H1 (cell line): ENCODE results near the gene RBM42. TPM values are rescaled to one million over a fixed set of nuclear protein-coding genes. Genes with fewer than 3 reads are reported as not detected.
A peak's percentile ranks its signal among the peaks of the same experiment; 100 is the strongest.

Source experiments
- CTCF ChIA-PET: fragments of 300-600 bp; sonication (Branson Sonifier 250); formaldehyde crosslinking; loops from one replicate; lab custom pipeline; 2021; ENCODE audit not compliant: partially characterized antibody; lab: Charles Lee
- POLR2A ChIA-PET: fragments of 300-600 bp; sonication (Branson Sonifier 250); formaldehyde crosslinking; loops from one replicate; lab custom pipeline; 2021; ENCODE audit warnings: inconsistent platforms; ENCODE audit not compliant: partially characterized antibody; lab: Charles Lee
- DNase-seq, 2 experiments: peaks; one replicate each; pipeline versions ENCODE4 v3.0.0 to v3.0.0-alpha.2; 2010 to 2022; ENCODE audit warnings: low spot score in 2 of 2, low read depth in 1 of 2, mixed read lengths in 1 of 2
- FAIRE-seq: peaks from 2 replicates; lab custom pipeline; 2011; peaks lifted over from hg19 to GRCh38; lab: Jason Lieb, UNC
- H2AFZ ChIP-seq: 2 replicates; pipeline ENCODE4 v1.8.1; 2012; ENCODE audit warnings: low read length, inconsistent platforms
- H2AK5ac ChIP-seq: 2 replicates; pipeline ENCODE4 v1.6.1; 2013; ENCODE audit warnings: low read depth, low read length
- H2BK120ac ChIP-seq: replicated peaks from 2 replicates; pipeline ENCODE3; 2013; ENCODE audit warnings: low read depth, low read length, inconsistent platforms
- H2BK12ac ChIP-seq: 2 replicates; pipeline ENCODE4 v1.6.1; 2013; ENCODE audit warnings: low read depth, low read length
- H2BK15ac ChIP-seq: 2 replicates; pipeline ENCODE4 v1.6.1; 2013; ENCODE audit warnings: low read length
- H2BK20ac ChIP-seq: 2 replicates; pipeline ENCODE4 v1.6.1; 2013; ENCODE audit warnings: low read length
- H2BK5ac ChIP-seq: 2 replicates; pipeline ENCODE4 v1.6.1; 2013; ENCODE audit warnings: low read depth, low read length
- H3K14ac ChIP-seq: 2 replicates; pipeline ENCODE4 v1.6.1; 2013; ENCODE audit warnings: inconsistent platforms; ENCODE audit not compliant: insufficient read length
- H3K18ac ChIP-seq: 2 replicates; pipeline ENCODE4 v1.6.1; 2013; ENCODE audit warnings: low read length; ENCODE audit errors: extremely low read depth
- H3K23ac ChIP-seq: 2 replicates; pipeline ENCODE4 v1.6.1; 2013; ENCODE audit warnings: inconsistent platforms; ENCODE audit not compliant: insufficient read length
- H3K23me2 ChIP-seq: 2 replicates; pipeline ENCODE4 v1.6.1; 2013; ENCODE audit warnings: low read depth, low read length
- H3K27ac ChIP-seq: 2 replicates; pipeline ENCODE4 v1.6.1; 2011; ENCODE audit warnings: low read depth, low read length, inconsistent platforms
- H3K27me3 ChIP-seq, 4 experiments: replicated peaks in 1 of 4; 1 replicate in 1 of 4; 2 replicates in 3 of 4; pipeline versions ENCODE4 v1.6.1 to v1.8.1; 2011 to 2013; ENCODE audit warnings: low read length in 3 of 4, mild to moderate bottlenecking in 3 of 4, inconsistent platforms in 2 of 4, mixed read lengths in 2 of 4, moderate library complexity in 1 of 4; ENCODE audit not compliant: control insufficient read depth in 3 of 4, insufficient read depth in 3 of 4; ENCODE audit errors: extremely low read depth in 1 of 4
- H3K36me3 ChIP-seq, 4 experiments: 2 replicates each; pipeline versions ENCODE4 v1.6.1 to v1.8.1; 2011 to 2013; ENCODE audit warnings: mild to moderate bottlenecking in 4 of 4, low read length in 3 of 4, moderate library complexity in 2 of 4, control low read depth in 1 of 4, inconsistent platforms in 1 of 4; ENCODE audit not compliant: insufficient read depth in 4 of 4, control insufficient read depth in 2 of 4
- H3K4ac ChIP-seq: replicated peaks from 2 replicates; pipeline ENCODE3; 2013; ENCODE audit warnings: low read length, low read depth, mixed read lengths, inconsistent platforms; ENCODE audit not compliant: insufficient read length
- H3K4me1 ChIP-seq, 4 experiments: replicated peaks in 1 of 4; 1 replicate in 1 of 4; 2 replicates in 3 of 4; pipeline versions ENCODE4 v1.6.1 to v1.8.1; 2011 to 2013; ENCODE audit warnings: low read length in 3 of 4, inconsistent platforms in 2 of 4, mixed read lengths in 1 of 4; ENCODE audit not compliant: insufficient read depth in 4 of 4, control insufficient read depth in 3 of 4
- H3K4me2 ChIP-seq, 2 experiments: 2 replicates each; pipeline versions ENCODE4 v1.6.1 to v1.8.1; 2011 to 2013; ENCODE audit warnings: low read depth in 2 of 2, low read length in 2 of 2, control low read depth in 1 of 2, inconsistent platforms in 1 of 2, mild to moderate bottlenecking in 1 of 2; ENCODE audit not compliant: insufficient read depth in 1 of 2
- H3K4me3 ChIP-seq, 4 experiments: fragments of 200-600, 300-600 bp in 1 of 4; sonication (generic), shearing (Covaris generic), sonication (Bioruptor Twin) in 1 of 4; 2 replicates each; pipeline versions ENCODE4 v1.5.1 to v1.8.1; 2011 to 2016; ENCODE audit warnings: low read length in 4 of 4, low read depth in 3 of 4, control low read depth in 2 of 4, inconsistent platforms in 2 of 4, mild to moderate bottlenecking in 2 of 4, mixed read lengths in 1 of 4, moderate library complexity in 1 of 4; ENCODE audit not compliant: insufficient read depth in 2 of 4; ENCODE audit errors: extremely low read depth in 1 of 4
- H3K56ac ChIP-seq: replicated peaks from 2 replicates; pipeline ENCODE3; 2013; ENCODE audit warnings: low read depth, mild to moderate bottlenecking, mixed read lengths, low read length, inconsistent platforms; ENCODE audit not compliant: insufficient read length
- H3K79me1 ChIP-seq: 2 replicates; pipeline ENCODE4 v1.6.1; 2013; ENCODE audit warnings: low read depth, low read length, control low read depth
- H3K79me2 ChIP-seq, 2 experiments: 2 replicates each; pipeline versions ENCODE4 v1.6.1 to v1.8.1; 2012 to 2013; ENCODE audit warnings: low read length in 2 of 2, mild to moderate bottlenecking in 2 of 2, inconsistent platforms in 1 of 2; ENCODE audit not compliant: insufficient read depth in 2 of 2, control insufficient read depth in 1 of 2
- H3K9ac ChIP-seq, 4 experiments: replicated peaks in 1 of 4; 1 replicate in 1 of 4; 2 replicates in 3 of 4; pipeline versions ENCODE4 v1.6.1 to v1.8.1; 2011 to 2013; ENCODE audit warnings: low read depth in 3 of 4, low read length in 3 of 4, control low read depth in 2 of 4, mild to moderate bottlenecking in 2 of 4, moderate library complexity in 2 of 4, inconsistent platforms in 1 of 4; ENCODE audit errors: extremely low read depth in 1 of 4
- H3K9me3 ChIP-seq, 2 experiments: 2 replicates each; pipeline versions ENCODE4 v1.6.1 to v1.8.1; 2012 to 2013; ENCODE audit warnings: mild to moderate bottlenecking in 2 of 2, moderate library complexity in 2 of 2, control low read depth in 1 of 2, inconsistent platforms in 1 of 2, low read depth in 1 of 2, low read length in 1 of 2, mixed read lengths in 1 of 2; ENCODE audit not compliant: insufficient read depth in 2 of 2
- H4K20me1 ChIP-seq, 2 experiments: replicated peaks in 1 of 2; 2 replicates each; pipeline versions ENCODE3 to v1.8.1; 2011 to 2013; ENCODE audit warnings: inconsistent platforms in 2 of 2, low read length in 2 of 2, mild to moderate bottlenecking in 1 of 2; ENCODE audit not compliant: insufficient read depth in 2 of 2, control insufficient read depth in 1 of 2
- H4K5ac ChIP-seq: 2 replicates; pipeline ENCODE4 v1.6.1; 2013; ENCODE audit warnings: low read length, low read depth, mixed read lengths, inconsistent platforms; ENCODE audit not compliant: insufficient read length
- H4K8ac ChIP-seq: 2 replicates; pipeline ENCODE4 v1.8.0; 2013; ENCODE audit warnings: mild to moderate bottlenecking, moderate library complexity, low read length, inconsistent platforms; ENCODE audit not compliant: insufficient read depth; ENCODE audit errors: extremely low read depth
- H4K91ac ChIP-seq: replicated peaks from 2 replicates; pipeline ENCODE3; 2013; ENCODE audit warnings: low read length, mixed read lengths, inconsistent platforms; ENCODE audit not compliant: insufficient read length
- ATF3 ChIP-seq: IDR thresholded peaks from 2 replicates; pipeline ENCODE4 v1.6.1; 2011; ENCODE audit warnings: low read depth, mild to moderate bottlenecking, low read length; ENCODE audit not compliant: insufficient read depth
- POLR2A ChIP-seq, 2 experiments: IDR thresholded peaks; 1 replicate in 1 of 2; 2 replicates in 1 of 2; pipeline ENCODE4 v1.6.1; 2011; ENCODE audit warnings: low read depth in 2 of 2, low read length in 2 of 2, mild to moderate bottlenecking in 2 of 2; ENCODE audit errors: control extremely low read depth in 1 of 2
- WGBS, 2 experiments: shearing (Covaris generic) in 1 of 2; methylation state at CpG; one replicate each; pipeline versions ENCODE4 v1.1.6 to v1.1.7; 2013 to 2015; ENCODE audit warnings: low lambda C conversion rate in 2 of 2, mixed read lengths in 2 of 2, inconsistent platforms in 1 of 2, low coverage in 1 of 2, missing lambda C conversion rate in 1 of 2; ENCODE audit not compliant: insufficient replicate concordance in 2 of 2, insufficient coverage in 1 of 2, insufficient read length in 1 of 2; ENCODE audit errors: extremely low coverage in 1 of 2, missing lambda C conversion rate in 1 of 2; 5-methylcytosine and 5-hydroxymethylcytosine counted together
- polyA plus RNA-seq, 7 experiments: library from polyadenylated mRNA; depleted of rRNA in 3 of 7; stranded (reverse) in 5 of 7; unstranded in 2 of 7; fragments of >200 nt in 5 of 7; fragments of 200-250 nt in 2 of 7; gene quantifications; 1 replicate in 5 of 7; 2 replicates in 1 of 7; 4 replicates in 1 of 7; pipeline versions ENCODE4 v1.2.1 to v1.2.3, GENCODE V29; 2011 to 2013; ENCODE audit warnings: missing spikeins in 2 of 7, mixed read lengths in 2 of 7
- total RNA-seq: library from RNA; stranded (reverse); fragmentation: NEBNext Ultra II Directional; extraction: Animal tissue kit (Norgen Biotek cat#: 25700); gene quantifications from 2 replicates; pipeline ENCODE4 v1.2.1, GENCODE V29; 2021

The RBM42 gene
- total and polyA plus RNA-seq, 2 of the 8 experiments (the other 6 are each of a cell fraction or from before 2014, with no cell fraction given), result 59.8 to 80.8 TPM

DNA sequence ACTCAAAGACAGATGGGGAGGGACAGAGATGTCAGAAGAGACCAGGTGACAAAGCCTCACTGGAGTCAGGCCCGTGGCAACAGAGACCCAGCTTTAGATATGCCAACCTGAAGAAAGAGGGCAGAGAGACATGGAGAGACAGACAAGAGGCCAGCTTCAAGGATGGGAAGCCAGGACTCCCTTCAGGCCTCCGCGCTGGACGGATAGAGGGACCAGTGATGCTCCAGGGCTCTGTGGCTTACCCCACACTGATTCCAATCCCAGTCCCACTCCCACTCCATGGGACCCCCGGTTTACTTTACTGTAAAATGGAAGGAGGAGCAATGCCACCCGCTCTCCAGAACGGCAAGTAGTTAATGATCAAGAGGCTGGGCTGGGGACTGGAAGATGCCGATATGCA lies 11.0 kb downstream of the RBM42 start:
- H4K91ac ChIP-seq, result no peak overlapping the region
- no peaks in the 10 kb centered on the region for H3K79me1 ChIP-seq
- H3K18ac ChIP-seq, result no peak overlapping the region
- H3K23me2 ChIP-seq, result peaks cover 14% of the 10 kb centered on the region; the same call in 1 of the 2 replicates
- no peak for DNase-seq
- H3K4ac ChIP-seq, result no peak overlapping the region
- peaks cover 4 to 23% (median 16%) of the 10 kb centered on the region in 4 experiments for H3K4me1 ChIP-seq
- H3K36me3 ChIP-seq, result peaks cover 3 to 15% (median 7%) of the 10 kb centered on the region in 4 experiments; a peak in 6 of 8 replicates
- no peak overlapping the region for H4K5ac ChIP-seq
- H4K8ac ChIP-seq, result no peak overlapping the region
- no peak for FAIRE-seq
- H3K56ac ChIP-seq, result no peak overlapping the region
- no peak overlapping the region for H3K4me2 ChIP-seq
- H3K79me2 ChIP-seq, result no peaks in the 10 kb centered on the region
- TF ChIP-seq ATF3 (no peak), POLR2A (IDR thresholded peaks at IDR 0.05; ENCODE audit: control extremely low read depth in 1 of 2, low read depth in 2 of 2, low read length in 2 of 2) (peak in 1 of 2 experiments; percentile 8; a peak in 1 of 3 replicates)
- H3K4me3 ChIP-seq, result no peak overlapping the region
- H4K20me1 ChIP-seq, result peaks cover 0 to 2% of the 10 kb centered on the region in 2 experiments
- peak overlapping the region; percentile 81; the same call in 1 of the 2 replicates for H2BK15ac ChIP-seq
- no peak overlapping the region for H3K9ac ChIP-seq
- CTCF ChIA-PET, result interaction anchor here (4.8 kb wide), 1 partner anchor 48 kb away, joined by 20 read pairs; no protein-coding TSS in a partner anchor
- 86% methylated on average over 8 of the region's 8 CpGs; no CpG with 5 or more reads in 1 of the 2 experiments for WGBS, 2 experiments
- POLR2A ChIA-PET, result interaction anchor here (1.5 kb wide), 1 partner anchor 8 kb away, joined by 4 read pairs; the partner anchor contains the start of gene COX6B1
- H3K14ac ChIP-seq, result no peak overlapping the region
- H2AK5ac ChIP-seq, result 0 out of 2 replicates have a peak overlapping the region, but pooled peaks have one; percentile 39
- H2BK120ac ChIP-seq, result no peak overlapping the region
- peak overlapping the region; percentile 37; the same call in 1 of the 2 replicates for H2BK20ac ChIP-seq
- H2BK5ac ChIP-seq, result peak overlapping the region; percentile 18
- H3K27me3 ChIP-seq, result peaks cover 0 to 6% (median 3%) of the 10 kb centered on the region in 4 experiments; a peak in 3 of 7 replicates
- H3K23ac ChIP-seq, result no peak overlapping the region
- H2BK12ac ChIP-seq, result peak overlapping the region; percentile 85
- H3K27ac ChIP-seq, result no peak overlapping the region
- H3K9me3 ChIP-seq, result no peaks in the 10 kb centered on the region
- H2AFZ ChIP-seq, result no peak overlapping the region
